K562 (cell line): ENCODE measurements around the gene SYNGR4. TPM values are rescaled to one million over a fixed set of nuclear protein-coding genes. Genes with fewer than 3 reads are reported as not detected.

Source experiments
- CGGBP1 ChIP-seq: fragments of 250-450 bp; sonication (Bioruptor Pico); IDR thresholded peaks from 2 replicates; pipeline ENCODE4 v1.9.0; 2021; ENCODE audit warnings: mild to moderate bottlenecking
- GTF2B ChIP-seq: IDR thresholded peaks from 2 replicates; pipeline ENCODE4 v1.6.1; 2011; ENCODE audit not compliant: insufficient read length; ENCODE audit errors: extremely low read depth
- GTF2F1 ChIP-seq: IDR thresholded peaks from 2 replicates; pipeline ENCODE4 v1.6.1; 2011; ENCODE audit warnings: low read depth, low read length, improper control_type of control experiment
- KLF1 ChIP-seq: fragments of 450-650 bp; IDR thresholded peaks from 2 replicates; pipeline ENCODE4 v1.6.1; 2016; ENCODE audit warnings: missing genetic modification characterization, missing compliant biosample characterization
- KLF6 ChIP-seq: fragments of 250-450 bp; sonication (Bioruptor Pico); IDR thresholded peaks from 2 replicates; pipeline ENCODE4 v1.4.0; 2020; ENCODE audit warnings: mild to moderate bottlenecking, moderate library complexity, borderline replicate concordance
- NKRF ChIP-seq: fragments of 450-650 bp; IDR thresholded peaks from 2 replicates; pipeline ENCODE4 v1.6.1; 2016; ENCODE audit warnings: borderline replicate concordance
- NR2C2 ChIP-seq, 2 experiments: fragments of 200-800 bp in 1 of 2; sonication (Bioruptor generic) in 1 of 2; sonication (generic) in 1 of 2; formaldehyde crosslinking in 1 of 2; IDR thresholded peaks; 2 replicates each; pipeline versions ENCODE4 v1.6.1 to v1.8.0; 2016 to 2022; ENCODE audit warnings: mild to moderate bottlenecking in 1 of 2, missing compliant biosample characterization in 1 of 2, missing genetic modification characterization in 1 of 2, missing genetic modification reagents in 1 of 2
- PATZ1 ChIP-seq: fragments of 250-450 bp; sonication (Bioruptor Pico); IDR thresholded peaks from 2 replicates; pipeline ENCODE4 v1.5.0; 2020; ENCODE audit warnings: mild to moderate bottlenecking, borderline replicate concordance
- SIN3A ChIP-seq, 2 experiments: fragments of 150-350 bp in 1 of 2; IDR thresholded peaks; 2 replicates each; pipeline ENCODE4 v1.6.1; 2011 to 2016; ENCODE audit warnings: borderline replicate concordance in 2 of 2, low read depth in 2 of 2, low read length in 2 of 2, mild to moderate bottlenecking in 2 of 2, moderate library complexity in 2 of 2; ENCODE audit not compliant: control insufficient read depth in 1 of 2
- SIN3B ChIP-seq: fragments of 450-650 bp; IDR thresholded peaks from 2 replicates; pipeline ENCODE4 v1.6.1; 2017; ENCODE audit warnings: low read depth, mild to moderate bottlenecking, moderate library complexity
- SP2 ChIP-seq: IDR thresholded peaks from 2 replicates; pipeline ENCODE4 v1.6.1; 2011; ENCODE audit warnings: mild to moderate bottlenecking, low read depth, low read length, moderate library complexity; ENCODE audit not compliant: poor library complexity, severe bottlenecking; ENCODE audit errors: extremely low read depth
- ZBTB5 ChIP-seq: fragments of 450-650 bp; IDR thresholded peaks from 2 replicates; pipeline ENCODE4 v1.6.1; 2017; ENCODE audit warnings: antibody characterized with exemption
- polyA plus RNA-seq, 8 experiments: library from polyadenylated mRNA; depleted of rRNA in 4 of 8; stranded (reverse) in 5 of 8; unstranded in 3 of 8; fragments of >200 nt; fragmentation: Nextera tagmentation in 2 of 8; fragmentation: Illumina TruSeq in 1 of 8; extraction: Ambion mirVana in 2 of 8; extraction: Trizol in 1 of 8; gene quantifications; 2 replicates each; pipeline versions ENCODE4 v1.2.1 to v1.2.3, GENCODE V29; 2011 to 2014; ENCODE audit warnings: inconsistent platforms in 1 of 8, missing spikeins in 1 of 8
- total RNA-seq, 7 experiments: library from RNA; depleted of rRNA in 6 of 7; stranded (reverse); fragments of >200 nt in 6 of 7; fragmentation: Illumina TruSeq in 2 of 7; extraction: Trizol in 2 of 7; gene quantifications; 2 replicates each; pipeline versions ENCODE4 v1.2.1 to v1.2.3, GENCODE V29; 2011 to 2021; ENCODE audit warnings: low replicate concordance in 1 of 7
- TF ChIP-seq, protein P1 (sequence below): fragments of 450-650 bp; IDR thresholded peaks from 2 replicates; pipeline ENCODE4 v1.6.1; 2016; ENCODE audit warnings: mild to moderate bottlenecking
- TF ChIP-seq, protein P2 (sequence below): sonication (generic); formaldehyde crosslinking; IDR thresholded peaks from 2 replicates; pipeline ENCODE4 v1.8.1; 2022; ENCODE audit warnings: missing genetic modification reagents

The SYNGR4 gene
- total and polyA plus RNA-seq, 9 of the 15 experiments (the other 6 are each of a cell fraction or from before 2014, with no cell fraction given) = 0.07 to 0.14 TPM; not detected in 7

GRCh38 chr19:48332662-48333466 is 31.3 kb upstream of the SYNGR4 start (continued):
- TF ChIP-seq SIN3B (no peak), KLF6 (CRISPR knock-in tag) (no peak), NR2C2 (CRISPR knock-in tag; IDR thresholded peaks at IDR 0.05) (no peak), NR2C2 (tag; IDR thresholded peaks at IDR 0.05) (peak; percentile 71; the same call in 1 of the 2 replicates), KLF1 (tag) (no peak), NKRF (no peak), CGGBP1 (no peak), GTF2B (no peak), PATZ1 (CRISPR knock-in tag) (no peak), ZBTB5 (no peak), SP2 (peak; percentile 48), GTF2F1 (no peak), SIN3A (IDR thresholded peaks at IDR 0.05; ENCODE audit: borderline replicate concordance in 2 of 2, control insufficient read depth in 1 of 2, low read depth in 2 of 2, low read length in 2 of 2) (peak; percentile 66 to 69; a peak in 1 of 4 replicates)
- TF ChIP-seq, protein P1, sequence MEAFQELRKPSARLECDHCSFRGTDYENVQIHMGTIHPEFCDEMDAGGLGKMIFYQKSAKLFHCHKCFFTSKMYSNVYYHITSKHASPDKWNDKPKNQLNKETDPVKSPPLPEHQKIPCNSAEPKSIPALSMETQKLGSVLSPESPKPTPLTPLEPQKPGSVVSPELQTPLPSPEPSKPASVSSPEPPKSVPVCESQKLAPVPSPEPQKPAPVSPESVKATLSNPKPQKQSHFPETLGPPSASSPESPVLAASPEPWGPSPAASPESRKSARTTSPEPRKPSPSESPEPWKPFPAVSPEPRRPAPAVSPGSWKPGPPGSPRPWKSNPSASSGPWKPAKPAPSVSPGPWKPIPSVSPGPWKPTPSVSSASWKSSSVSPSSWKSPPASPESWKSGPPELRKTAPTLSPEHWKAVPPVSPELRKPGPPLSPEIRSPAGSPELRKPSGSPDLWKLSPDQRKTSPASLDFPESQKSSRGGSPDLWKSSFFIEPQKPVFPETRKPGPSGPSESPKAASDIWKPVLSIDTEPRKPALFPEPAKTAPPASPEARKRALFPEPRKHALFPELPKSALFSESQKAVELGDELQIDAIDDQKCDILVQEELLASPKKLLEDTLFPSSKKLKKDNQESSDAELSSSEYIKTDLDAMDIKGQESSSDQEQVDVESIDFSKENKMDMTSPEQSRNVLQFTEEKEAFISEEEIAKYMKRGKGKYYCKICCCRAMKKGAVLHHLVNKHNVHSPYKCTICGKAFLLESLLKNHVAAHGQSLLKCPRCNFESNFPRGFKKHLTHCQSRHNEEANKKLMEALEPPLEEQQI = no peak
- TF ChIP-seq, protein P2, sequence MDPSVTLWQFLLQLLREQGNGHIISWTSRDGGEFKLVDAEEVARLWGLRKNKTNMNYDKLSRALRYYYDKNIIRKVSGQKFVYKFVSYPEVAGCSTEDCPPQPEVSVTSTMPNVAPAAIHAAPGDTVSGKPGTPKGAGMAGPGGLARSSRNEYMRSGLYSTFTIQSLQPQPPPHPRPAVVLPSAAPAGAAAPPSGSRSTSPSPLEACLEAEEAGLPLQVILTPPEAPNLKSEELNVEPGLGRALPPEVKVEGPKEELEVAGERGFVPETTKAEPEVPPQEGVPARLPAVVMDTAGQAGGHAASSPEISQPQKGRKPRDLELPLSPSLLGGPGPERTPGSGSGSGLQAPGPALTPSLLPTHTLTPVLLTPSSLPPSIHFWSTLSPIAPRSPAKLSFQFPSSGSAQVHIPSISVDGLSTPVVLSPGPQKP (CRISPR knock-in tag) = no peak
